Sciatic nerve (tissue), 2 donors: ENCODE results near the gene HDAC4. TPM values are rescaled to one million over a fixed set of nuclear protein-coding genes. Genes with fewer than 3 reads are reported as not detected.
A peak's percentile ranks its signal among the peaks of the same experiment; 100 is the strongest.

Experiments
- ATAC-seq: fragments of 200-7000 bp; cut with Tn5 transposase; one replicate; pipeline ENCODE4 v1.9.1; 2020; ENCODE audit warnings: mild to moderate bottlenecking, moderate library complexity
- DNase-seq: peaks from one replicate; pipeline ENCODE4 v3.0.0-alpha.2; 2020; ENCODE audit warnings: low spot score
- intact Hi-C: fragments of 100-400 bp; cut with DNase I; formaldehyde crosslinking; loops from one replicate; pipeline ENCODE4 v1.14.2; 2022
- total RNA-seq: library from RNA; stranded (reverse); fragmentation: NEBNext Ultra II Directional; extraction: Animal tissue kit (Norgen Biotek cat#: 25700); gene quantifications from one replicate; pipeline ENCODE4 v1.2.1, GENCODE V29; 2021
- donor health status: DM: no; HTN: no; CAD: no.
- donor health status: DM: no; HTN: no; CAD: no.

Gene HDAC4
- total RNA-seq, 1 donor from 2014 or later = 99.5 TPM

- DNase-seq = no peak
- intact Hi-C loops = loop anchor here (10.0 kb wide), 1 partner anchor 1533 kb away; no protein-coding TSS in a partner anchor
Measured at GRCh38 chr2:239432174-239432573, 31.4 kb upstream of the HDAC4 start.

GRCh38 chr2:239431536-239431935, 30.7 kb upstream of the HDAC4 start:
- no peak for DNase-seq
- ATAC-seq = no peak
- intact Hi-C loops = loop anchor here (10.0 kb wide), 1 partner anchor 1533 kb away; no protein-coding TSS in a partner anchor

More at GRCh38 chr2:239432174-239432573, 31.4 kb upstream of the HDAC4 start:
- ATAC-seq = no peak

DNA sequence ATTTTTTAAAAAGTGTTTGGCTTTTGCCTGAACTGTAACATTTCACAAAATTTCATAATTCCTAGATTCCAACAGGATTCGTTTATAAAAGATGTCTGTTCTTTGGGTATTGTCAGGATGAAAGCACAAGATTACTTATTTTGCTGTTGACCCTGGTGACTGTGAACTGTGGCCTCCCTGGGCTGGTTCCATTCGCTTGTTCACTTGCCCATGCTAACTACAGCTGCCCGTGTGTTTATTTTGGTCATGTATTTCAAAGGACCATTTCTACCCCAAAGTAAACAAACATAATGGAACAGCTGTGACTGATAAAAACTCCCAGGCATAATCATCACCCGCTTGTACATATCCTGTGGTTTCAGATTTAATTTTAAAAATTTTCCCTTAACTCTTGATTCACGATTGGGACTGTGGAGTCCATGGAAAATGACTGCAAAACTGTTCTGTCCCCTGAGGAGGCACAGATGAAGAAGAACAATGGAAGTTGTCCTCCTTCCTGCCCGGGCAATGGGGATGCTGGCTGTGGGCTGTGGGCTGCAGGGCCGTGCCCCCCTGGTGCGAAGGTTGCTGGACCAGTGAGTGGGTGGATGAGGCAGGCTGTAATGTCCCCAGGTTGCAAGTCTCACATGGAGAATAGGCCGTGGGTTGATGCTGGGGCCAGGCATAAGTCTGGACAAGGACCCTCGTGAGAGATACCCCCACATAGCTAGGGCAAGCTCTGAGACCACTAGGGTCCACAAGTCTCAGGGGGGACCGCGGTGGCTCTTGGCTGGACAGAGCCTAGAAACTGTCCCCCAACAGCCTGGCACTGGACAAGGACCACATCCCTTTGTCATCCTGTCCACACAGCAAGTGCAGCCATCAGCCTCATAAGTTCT, 28.9 kb upstream of the HDAC4 start:
- DNase-seq (no peak), ATAC-seq (peak; percentile 91)
- intact Hi-C loops = loop anchor here (10.0 kb wide), 1 partner anchor 1535 kb away; no protein-coding TSS in a partner anchor

GRCh38 chr2:239425631-239426030, 24.8 kb upstream of the HDAC4 start:
- ATAC-seq (peak; percentile 43), DNase-seq (peak; percentile 48)

GRCh38 chr2:239424337-239425045, 23.7 kb upstream of the HDAC4 start:
- intact Hi-C loops = no loop called here
- DNase-seq (peak; percentile 51), ATAC-seq (no peak)

More at GRCh38 chr2:239425631-239426030, 24.8 kb upstream of the HDAC4 start:
- intact Hi-C loops = no loop called here

GRCh38 chr2:239423551-239423950, 22.7 kb upstream of the HDAC4 start:
- no peak for DNase-seq
- no peak for ATAC-seq
- intact Hi-C loops = no loop called here

DNA sequence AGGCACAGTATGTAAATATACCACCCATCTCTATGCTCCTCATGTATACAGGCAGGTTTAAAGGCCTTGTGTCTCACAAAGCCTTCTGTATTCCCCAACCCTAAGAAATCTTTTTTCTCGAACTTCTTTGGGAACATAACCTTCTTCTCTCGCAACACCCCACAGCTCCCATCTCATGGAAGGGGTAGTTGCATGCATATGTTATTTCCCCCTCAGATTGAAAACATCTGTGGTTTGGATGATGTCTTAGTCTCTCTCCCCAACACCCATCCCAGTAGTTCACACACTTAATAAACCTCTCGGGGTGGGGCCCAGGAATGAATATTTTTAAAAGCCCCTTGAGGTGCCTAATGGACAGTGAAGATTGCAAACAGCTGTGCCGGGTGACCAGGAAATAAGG, 21.0 kb upstream of the HDAC4 start:
- DNase-seq (no peak), ATAC-seq (no peak)
- intact Hi-C loops = no loop called here

- no peak for ATAC-seq
- intact Hi-C loops = no loop called here
Measured at GRCh38 chr2:239420082-239420481, 19.3 kb upstream of the HDAC4 start.

GRCh38 chr2:239418918-239419317, 18.1 kb upstream of the HDAC4 start:
- ATAC-seq (no peak), DNase-seq (no peak)
- intact Hi-C loops = no loop called here

More at GRCh38 chr2:239420082-239420481, 19.3 kb upstream of the HDAC4 start:
- no peak for DNase-seq

DNA sequence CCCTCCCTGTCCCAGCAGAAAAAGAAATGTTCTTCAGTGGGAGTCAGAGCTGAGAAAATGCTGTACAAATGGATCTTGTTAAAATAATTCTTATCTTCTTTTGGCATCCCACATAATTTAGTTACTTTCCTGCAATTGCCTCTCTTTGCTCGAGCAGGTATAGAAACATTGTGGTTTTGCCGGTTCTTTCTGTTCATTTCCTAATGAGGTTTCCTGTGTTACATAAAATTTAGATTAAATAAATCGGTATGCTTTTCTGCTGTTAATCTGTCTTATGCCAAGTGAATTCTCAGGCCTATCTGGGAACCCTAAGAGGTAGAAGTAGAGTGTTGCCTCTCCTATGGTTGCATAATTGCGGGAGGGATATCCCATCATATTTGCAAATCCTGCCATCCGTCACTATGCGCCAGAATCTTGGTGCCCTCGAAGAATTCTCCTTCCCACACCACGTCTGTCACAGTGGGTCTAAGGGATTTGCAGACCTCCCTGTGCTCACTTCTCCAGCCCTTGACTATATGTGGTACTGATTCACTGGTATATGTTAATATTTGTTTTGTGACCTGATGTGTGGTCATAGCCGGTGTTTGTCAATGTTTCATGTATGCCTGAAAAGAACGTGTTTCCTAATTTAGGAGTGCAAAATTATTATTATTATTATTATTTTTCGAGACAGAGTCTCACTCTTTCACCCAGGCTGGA, 12.2 kb upstream of the HDAC4 start:
- no peak for ATAC-seq
- intact Hi-C loops = no loop called here
- no peak for DNase-seq

DNA sequence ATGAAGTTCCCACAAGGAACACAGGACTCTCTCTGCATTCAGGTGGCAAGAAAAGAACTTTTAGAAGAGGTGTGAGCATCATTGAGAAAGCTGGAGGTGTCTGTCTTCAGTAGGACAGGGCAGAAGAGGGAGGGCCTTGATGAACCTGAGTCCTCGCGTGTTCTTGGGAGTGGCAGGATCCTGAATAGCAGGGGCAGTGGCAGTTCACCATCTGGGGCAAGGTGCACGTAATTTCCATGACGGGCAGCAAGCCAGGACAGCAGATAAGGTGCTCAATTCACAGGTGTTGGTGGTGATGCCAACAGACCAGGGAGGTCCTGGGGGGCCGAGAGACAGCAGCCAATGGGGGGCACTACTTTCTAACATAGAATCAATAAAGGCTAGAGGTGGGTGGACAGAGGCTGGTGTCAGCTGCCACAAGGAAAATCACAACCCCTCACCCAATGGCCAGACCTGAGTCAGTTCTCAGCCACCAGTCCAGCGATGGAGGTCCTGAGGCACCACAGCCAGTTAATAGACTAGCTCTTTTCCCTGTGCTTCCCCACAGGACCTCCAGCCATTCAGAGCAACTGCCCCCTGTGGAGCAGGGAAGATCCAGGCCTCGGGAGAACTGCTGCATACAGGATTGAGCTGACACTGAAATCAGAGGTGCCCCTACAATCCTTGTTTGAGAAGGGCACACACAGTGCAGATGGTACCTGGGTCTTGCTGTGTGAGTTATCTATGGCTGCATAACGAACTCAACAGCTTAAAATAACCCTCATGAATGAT, 10.9 kb upstream of the HDAC4 start:
- intact Hi-C loops = no loop called here
- DNase-seq (no peak), ATAC-seq (no peak)

DNA sequence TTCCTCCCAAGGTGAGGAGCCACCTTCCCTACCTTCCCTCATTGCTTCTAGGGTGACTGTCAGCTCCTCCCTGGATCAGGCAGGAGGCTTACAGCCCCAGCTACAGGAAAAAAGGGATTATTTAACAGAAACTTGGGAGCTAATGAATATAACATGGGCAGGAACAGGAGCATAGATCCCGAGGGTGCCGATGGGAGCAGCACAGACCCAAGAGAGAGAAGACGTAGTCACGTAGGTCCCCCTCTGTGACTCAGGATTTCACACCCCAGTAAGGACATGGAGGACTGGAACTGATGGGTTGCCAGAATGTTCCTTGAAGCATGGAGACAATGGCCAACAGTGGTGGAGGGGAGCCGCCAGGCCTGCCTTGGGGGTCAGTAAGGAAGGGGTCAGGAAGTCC, 10.3 kb upstream of the HDAC4 start:
- intact Hi-C loops = no loop called here
- DNase-seq = no peak
- no peak for ATAC-seq

DNA sequence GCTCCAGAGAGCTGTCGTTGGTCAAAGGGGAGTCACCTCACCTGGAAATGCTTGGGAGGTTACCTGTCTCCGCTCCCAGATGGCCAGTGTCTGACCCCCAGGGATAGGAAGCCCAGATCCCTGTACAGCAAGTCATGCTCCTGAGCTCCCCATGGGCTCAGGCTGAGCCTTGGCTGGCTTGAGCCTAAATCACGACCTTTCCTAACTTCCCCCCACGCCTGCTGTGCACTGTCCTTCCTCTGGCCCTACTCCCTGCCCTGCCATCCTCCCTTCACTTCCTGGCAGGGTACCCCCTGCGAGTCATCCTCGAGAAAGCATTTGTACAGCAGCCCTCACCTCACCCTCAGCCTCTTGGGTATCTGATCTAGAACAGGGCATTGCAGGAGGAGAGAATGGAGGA, 9.2 kb upstream of the HDAC4 start:
- intact Hi-C loops = no loop called here
- no peak for DNase-seq
- ATAC-seq = no peak

DNA sequence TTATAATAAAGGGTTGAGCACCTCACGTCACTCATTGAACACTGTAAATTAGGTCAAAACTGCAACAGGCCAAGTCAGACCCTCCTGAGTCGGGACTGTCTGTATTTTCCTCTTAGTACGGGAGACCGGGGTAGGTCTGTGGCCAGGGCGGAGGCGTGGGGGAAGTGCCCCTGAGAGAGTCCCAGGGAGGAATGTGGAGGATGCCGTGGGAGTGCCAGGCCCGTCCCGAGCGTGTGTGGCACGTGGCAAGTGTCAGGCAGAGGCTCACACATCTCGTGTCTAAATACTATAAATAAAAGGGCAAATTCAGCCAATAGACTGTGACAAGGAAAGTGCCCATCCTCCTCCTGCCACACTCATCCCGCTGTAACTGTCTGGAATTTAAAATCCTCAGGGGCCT, 6.3 kb upstream of the HDAC4 start:
- DNase-seq = no peak
- intact Hi-C loops = no loop called here
- ATAC-seq = no peak

- DNase-seq (no peak), ATAC-seq (no peak)
- intact Hi-C loops = no loop called here
Measured at GRCh38 chr2:239406316-239406995, 5.6 kb upstream of the HDAC4 start.

DNA sequence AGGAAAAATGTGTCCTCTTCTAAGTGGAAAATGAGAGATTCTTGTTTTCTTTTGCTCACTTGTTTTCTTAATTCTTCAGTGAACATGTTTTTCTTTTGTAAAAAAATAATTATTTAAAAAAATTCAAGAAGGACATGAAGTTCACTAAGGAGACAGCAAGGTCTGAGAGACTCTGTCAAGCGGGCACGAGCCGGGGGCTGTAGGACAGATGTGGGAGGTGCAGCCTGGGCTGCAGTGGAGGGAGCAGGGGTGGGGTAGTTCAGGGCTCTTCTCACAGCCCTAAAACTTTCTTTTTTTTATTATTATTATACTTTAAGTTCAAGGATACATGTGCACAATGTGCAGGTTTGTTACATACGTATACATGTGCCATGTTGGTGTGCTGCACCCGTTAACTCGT, 4.3 kb upstream of the HDAC4 start:
- intact Hi-C loops = no loop called here
- no peak for DNase-seq
- ATAC-seq = no peak

DNA sequence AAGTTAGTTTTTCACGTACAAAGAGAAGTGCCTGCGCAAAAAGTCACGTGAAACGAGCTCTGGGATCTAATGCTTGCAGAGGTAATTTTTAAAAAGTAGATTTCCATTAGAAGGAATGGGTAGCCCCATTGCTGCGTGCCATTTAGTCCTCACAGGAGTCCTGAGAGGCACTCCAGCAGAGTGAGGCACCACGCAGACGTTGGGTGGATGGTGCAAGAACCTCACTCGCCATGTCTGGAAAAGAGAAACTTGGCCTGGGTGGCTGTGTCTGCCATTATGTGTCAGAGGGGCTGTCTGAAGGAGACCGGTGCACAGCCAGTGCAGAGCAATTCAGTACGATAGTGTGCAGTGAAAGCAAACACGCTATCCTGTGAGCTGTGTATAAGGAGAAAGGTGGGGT, 1.8 kb upstream of the HDAC4 start:
- intact Hi-C loops = no loop called here
- peak; percentile 53 for DNase-seq

GRCh38 chr2:239401881-239402233, 1.0 kb upstream of the HDAC4 start:
- no peak for DNase-seq
- intact Hi-C loops = no loop called here
- peak; percentile 0 for ATAC-seq

More for the DNA sequence above, 1.8 kb upstream of the HDAC4 start:
- no peak for ATAC-seq
